ENCODE measurements around the gene UBN1.

GRCh38 chr16:4898811-4899473 is 51.7 kb downstream of the UBN1 start:
- TF ChIP-seq CTCF (IDR thresholded peaks at IDR 0.05; ENCODE audit: borderline replicate concordance, extremely low read depth, low read length, poor library complexity, severe bottlenecking) (no peak), EZH2 (IDR thresholded peaks at IDR 0.05; ENCODE audit: borderline replicate concordance, low read depth, low read length, severe bottlenecking) (no peak)

All from DND-41 (cell line).